WTC11 (cell line): ENCODE data around the gene CHST3. TPM values are rescaled to one million over a fixed set of nuclear protein-coding genes. Genes with fewer than 3 reads are reported as not detected.

ENCODE experiments used
- ATAC-seq: fragments of 200-7000 bp; cut with Tn5 transposase; 2 replicates; pipeline ENCODE4 v1.10.0; 2021; ENCODE audit warnings: mild to moderate bottlenecking, moderate library complexity
- CTCF ChIA-PET: fragments of 300-600 bp; sonication (Branson Sonifier 250); formaldehyde crosslinking; loops from one replicate; lab custom pipeline; 2021; ENCODE audit warnings: antibody characterized with exemption; lab: Charles Lee
- POLR2A ChIA-PET: fragments of 350-600 bp; sonication (Branson Sonifier 250); formaldehyde crosslinking; loops from one replicate; lab custom pipeline; 2021; ENCODE audit warnings: antibody characterized with exemption; lab: Charles Lee
- DNase-seq: peaks from one replicate; pipeline ENCODE4 v3.0.0; 2021; ENCODE audit warnings: low spot score
- H3K27ac Mint-ChIP-seq: 2 replicates; pipeline ENCODE4 v1.8.0; 2021; ENCODE audit warnings: mixed read lengths
- H3K27me3 Mint-ChIP-seq: 2 replicates; pipeline ENCODE4 v1.8.0; 2021; ENCODE audit warnings: low read depth, mild to moderate bottlenecking, moderate library complexity, mixed read lengths
- H3K36me3 Mint-ChIP-seq: 2 replicates; pipeline ENCODE4 v1.8.0; 2021; ENCODE audit warnings: mixed read lengths
- H3K4me1 Mint-ChIP-seq: 2 replicates; pipeline ENCODE4 v1.8.0; 2022; ENCODE audit warnings: mixed read lengths
- H3K4me3 Mint-ChIP-seq: 2 replicates; pipeline ENCODE4 v1.8.0; 2021; ENCODE audit warnings: mild to moderate bottlenecking, moderate library complexity, mixed read lengths
- H3K9me3 Mint-ChIP-seq: 2 replicates; pipeline ENCODE4 v1.8.0; 2021; ENCODE audit warnings: mixed read lengths
- ATF1 ChIP-seq: sonication (generic); formaldehyde crosslinking; IDR thresholded peaks from 2 replicates; pipeline ENCODE4 v1.8.1; 2023; ENCODE audit warnings: mild to moderate bottlenecking, moderate library complexity, missing genetic modification reagents
- CREB1 ChIP-seq: sonication (generic); formaldehyde crosslinking; IDR thresholded peaks from 2 replicates; pipeline ENCODE4 v1.8.0; 2023; ENCODE audit warnings: mild to moderate bottlenecking, missing genetic modification reagents
- ETV6 ChIP-seq: sonication (generic); formaldehyde crosslinking; IDR thresholded peaks from 2 replicates; pipeline ENCODE4 v1.8.1; 2022; ENCODE audit warnings: mild to moderate bottlenecking, missing genetic modification reagents
- GABPB1 ChIP-seq: sonication (generic); formaldehyde crosslinking; IDR thresholded peaks from 2 replicates; pipeline ENCODE4 v1.8.1; 2023; ENCODE audit warnings: mild to moderate bottlenecking, missing genetic modification reagents
- JUN ChIP-seq: sonication (generic); formaldehyde crosslinking; IDR thresholded peaks from 2 replicates; pipeline ENCODE4 v1.8.0; 2023; ENCODE audit warnings: mild to moderate bottlenecking, missing genetic modification reagents
- MXD4 ChIP-seq: fragments of 250-450 bp; sonication (Bioruptor Pico); IDR thresholded peaks from 2 replicates; pipeline ENCODE4 v1.8.0; 2021; ENCODE audit warnings: mild to moderate bottlenecking, moderate library complexity, borderline replicate concordance
- NR2C2 ChIP-seq: sonication (generic); formaldehyde crosslinking; IDR thresholded peaks from 2 replicates; pipeline ENCODE4 v1.8.0; 2022; ENCODE audit warnings: mild to moderate bottlenecking, missing genetic modification reagents
- NR3C1 ChIP-seq: sonication (generic); formaldehyde crosslinking; conservative IDR thresholded peaks from 2 replicates; pipeline ENCODE4 v1.8.1; 2023; ENCODE audit warnings: low read depth, mild to moderate bottlenecking, missing genetic modification reagents
- OVOL2 ChIP-seq: fragments of 250-450 bp; sonication (Bioruptor Pico); IDR thresholded peaks from 2 replicates; pipeline ENCODE4 v1.9.0; 2021; ENCODE audit warnings: mild to moderate bottlenecking, borderline replicate concordance
- SP1 ChIP-seq: sonication (generic); formaldehyde crosslinking; conservative IDR thresholded peaks from 2 replicates; pipeline ENCODE4 v1.8.1; 2022; ENCODE audit warnings: missing genetic modification reagents
- TP53 ChIP-seq: sonication (generic); formaldehyde crosslinking; IDR thresholded peaks from 2 replicates; pipeline ENCODE4 v1.8.1; 2023; ENCODE audit warnings: mild to moderate bottlenecking, missing genetic modification reagents
- ZNF138 ChIP-seq: sonication (generic); formaldehyde crosslinking; conservative IDR thresholded peaks from 2 replicates; pipeline ENCODE4 v1.8.1; 2022; ENCODE audit warnings: mild to moderate bottlenecking, moderate library complexity, missing genetic modification reagents
- ZNF317 ChIP-seq: sonication (generic); formaldehyde crosslinking; IDR thresholded peaks from 2 replicates; pipeline ENCODE4 v1.8.1; 2023; ENCODE audit warnings: low read depth, mild to moderate bottlenecking, moderate library complexity, missing genetic modification reagents, borderline replicate concordance
- ZNF423 ChIP-seq: fragments of 250-450 bp; sonication (Bioruptor Pico); IDR thresholded peaks from 2 replicates; pipeline ENCODE4 v2.1.2; 2022; ENCODE audit warnings: mild to moderate bottlenecking, moderate library complexity
- ZNF671 ChIP-seq: fragments of 250-450 bp; sonication (Bioruptor Pico); IDR thresholded peaks from 2 replicates; pipeline ENCODE4 v1.8.0; 2021; ENCODE audit warnings: mild to moderate bottlenecking
- total RNA-seq: library from RNA; stranded (reverse); gene quantifications from 3 replicates; pipeline ENCODE4 v1.2.3, GENCODE V29; 2021
- TF ChIP-seq, protein P1 (sequence below): sonication (generic); formaldehyde crosslinking; IDR thresholded peaks from 2 replicates; pipeline ENCODE4 v1.8.1; 2023; ENCODE audit warnings: mild to moderate bottlenecking, missing genetic modification reagents
- TF ChIP-seq, protein P2 (sequence below): sonication (generic); formaldehyde crosslinking; IDR thresholded peaks from 2 replicates; pipeline ENCODE4 v1.8.1; 2022; ENCODE audit warnings: low read depth, missing genetic modification reagents, borderline replicate concordance
- TF ChIP-seq, protein P3 (sequence below): fragments of 250-450 bp; sonication (Bioruptor Pico); IDR thresholded peaks from 2 replicates; pipeline ENCODE4 v2.1.2; 2022; ENCODE audit warnings: mild to moderate bottlenecking, moderate library complexity

Gene CHST3
- total RNA-seq, 1 experiment from 2014 or later, result 7.0 TPM

DNA sequence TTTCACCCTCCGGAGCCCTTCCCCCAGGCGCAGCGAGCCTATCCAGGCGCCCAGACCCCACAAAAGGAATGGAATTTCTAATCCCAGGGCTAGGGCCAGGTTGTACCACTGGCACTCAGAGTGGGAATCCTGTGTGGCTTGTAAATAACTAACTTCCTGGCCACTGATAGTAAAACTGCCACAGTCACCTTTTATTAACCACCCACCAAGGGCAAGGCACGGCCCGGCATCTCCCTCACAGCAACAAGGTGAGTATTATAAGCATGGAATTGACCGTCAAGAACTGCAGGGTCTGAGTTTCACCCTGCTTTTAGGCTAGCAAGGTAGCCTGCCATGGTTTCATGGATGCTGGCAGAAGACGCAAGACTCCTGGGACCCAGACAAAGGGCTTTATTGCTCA, 73.1 kb downstream of the CHST3 start:
- H3K4me3 Mint-ChIP-seq, result no peak overlapping the region
- no peaks in the 10 kb centered on the region; the same call in 1 of the 2 replicates for H3K27me3 Mint-ChIP-seq
- ChIA-PET POLR2A (no interaction called here), CTCF (interaction anchor here (1.0 to 1.5 kb wide), 2 partner anchors 11 to 81 kb away, joined by 3 to 25 read pairs; no protein-coding TSS in a partner anchor)
- ATAC-seq (no peak), DNase-seq (no peak)
- H3K36me3 Mint-ChIP-seq, result no peaks in the 10 kb centered on the region
- H3K9me3 Mint-ChIP-seq, result no peaks in the 10 kb centered on the region
- peaks cover 13% of the 10 kb centered on the region for H3K4me1 Mint-ChIP-seq
- TF ChIP-seq, protein P1, sequence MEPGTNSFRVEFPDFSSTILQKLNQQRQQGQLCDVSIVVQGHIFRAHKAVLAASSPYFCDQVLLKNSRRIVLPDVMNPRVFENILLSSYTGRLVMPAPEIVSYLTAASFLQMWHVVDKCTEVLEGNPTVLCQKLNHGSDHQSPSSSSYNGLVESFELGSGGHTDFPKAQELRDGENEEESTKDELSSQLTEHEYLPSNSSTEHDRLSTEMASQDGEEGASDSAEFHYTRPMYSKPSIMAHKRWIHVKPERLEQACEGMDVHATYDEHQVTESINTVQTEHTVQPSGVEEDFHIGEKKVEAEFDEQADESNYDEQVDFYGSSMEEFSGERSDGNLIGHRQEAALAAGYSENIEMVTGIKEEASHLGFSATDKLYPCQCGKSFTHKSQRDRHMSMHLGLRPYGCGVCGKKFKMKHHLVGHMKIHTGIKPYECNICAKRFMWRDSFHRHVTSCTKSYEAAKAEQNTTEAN (CRISPR knock-in tag), result no peak
- no peak overlapping the region for H3K27ac Mint-ChIP-seq

DNA sequence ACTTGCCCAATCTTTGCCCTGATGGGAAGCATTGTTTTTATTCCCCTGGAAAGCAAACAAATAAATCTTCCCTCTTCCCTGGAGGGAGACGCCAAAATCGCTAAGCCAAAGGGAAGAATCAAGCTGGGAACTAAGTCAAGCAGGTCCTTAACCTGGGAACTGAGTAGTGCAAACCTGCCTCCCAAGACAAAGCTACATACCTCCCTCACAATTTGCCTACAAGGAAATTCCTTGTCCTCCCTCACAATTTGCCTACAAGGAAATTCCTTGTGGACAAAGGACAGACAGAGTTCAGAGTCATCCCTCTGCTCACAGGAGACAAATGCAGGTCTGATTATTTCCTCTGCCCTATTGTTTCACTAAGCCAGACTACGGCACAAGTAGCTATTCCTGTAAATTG, 73.6 kb downstream of the CHST3 start:
- Mint-ChIP-seq H3K4me1 (peaks cover 13% of the 10 kb centered on the region), H3K27me3 (no peaks in the 10 kb centered on the region; the same call in 1 of the 2 replicates), H3K4me3 (no peak overlapping the region), H3K9me3 (no peaks in the 10 kb centered on the region), H3K27ac (no peak overlapping the region), H3K36me3 (no peaks in the 10 kb centered on the region)
- CTCF ChIA-PET, result interaction anchor here (0.7 to 1.5 kb wide), 6 partner anchors 11 to 294 kb away, joined by 3 to 25 read pairs (median 4); no protein-coding TSS in a partner anchor
- peak; percentile 67 for ATAC-seq
- DNase-seq, result no peak
- TF ChIP-seq ZNF138 (CRISPR knock-in tag), result no peak
- no peak for TF ChIP-seq ETV6
- TF ChIP-seq TP53 (CRISPR knock-in tag), result no peak
- no peak for TF ChIP-seq NR2C2 (CRISPR knock-in tag)
- no peak for TF ChIP-seq ZNF423 (CRISPR knock-in tag)
- no peak for TF ChIP-seq CREB1 (CRISPR knock-in tag)
- TF ChIP-seq, protein P2, sequence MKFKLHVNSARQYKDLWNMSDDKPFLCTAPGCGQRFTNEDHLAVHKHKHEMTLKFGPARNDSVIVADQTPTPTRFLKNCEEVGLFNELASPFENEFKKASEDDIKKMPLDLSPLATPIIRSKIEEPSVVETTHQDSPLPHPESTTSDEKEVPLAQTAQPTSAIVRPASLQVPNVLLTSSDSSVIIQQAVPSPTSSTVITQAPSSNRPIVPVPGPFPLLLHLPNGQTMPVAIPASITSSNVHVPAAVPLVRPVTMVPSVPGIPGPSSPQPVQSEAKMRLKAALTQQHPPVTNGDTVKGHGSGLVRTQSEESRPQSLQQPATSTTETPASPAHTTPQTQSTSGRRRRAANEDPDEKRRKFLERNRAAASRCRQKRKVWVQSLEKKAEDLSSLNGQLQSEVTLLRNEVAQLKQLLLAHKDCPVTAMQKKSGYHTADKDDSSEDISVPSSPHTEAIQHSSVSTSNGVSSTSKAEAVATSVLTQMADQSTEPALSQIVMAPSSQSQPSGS (CRISPR knock-in tag), result no peak
- no peak for TF ChIP-seq JUN (CRISPR knock-in tag)
- no peak for TF ChIP-seq ATF1 (CRISPR knock-in tag)
- TF ChIP-seq, protein P3, sequence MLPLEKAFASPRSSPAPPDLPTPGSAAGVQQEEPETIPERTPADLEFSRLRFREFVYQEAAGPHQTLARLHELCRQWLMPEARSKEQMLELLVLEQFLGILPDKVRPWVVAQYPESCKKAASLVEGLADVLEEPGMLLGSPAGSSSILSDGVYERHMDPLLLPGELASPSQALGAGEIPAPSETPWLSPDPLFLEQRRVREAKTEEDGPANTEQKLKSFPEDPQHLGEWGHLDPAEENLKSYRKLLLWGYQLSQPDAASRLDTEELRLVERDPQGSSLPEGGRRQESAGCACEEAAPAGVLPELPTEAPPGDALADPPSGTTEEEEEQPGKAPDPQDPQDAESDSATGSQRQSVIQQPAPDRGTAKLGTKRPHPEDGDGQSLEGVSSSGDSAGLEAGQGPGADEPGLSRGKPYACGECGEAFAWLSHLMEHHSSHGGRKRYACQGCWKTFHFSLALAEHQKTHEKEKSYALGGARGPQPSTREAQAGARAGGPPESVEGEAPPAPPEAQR (CRISPR knock-in tag), result no peak
- TF ChIP-seq MXD4, result no peak
- TF ChIP-seq SP1, result no peak
- POLR2A ChIA-PET, result no interaction called here

DNA sequence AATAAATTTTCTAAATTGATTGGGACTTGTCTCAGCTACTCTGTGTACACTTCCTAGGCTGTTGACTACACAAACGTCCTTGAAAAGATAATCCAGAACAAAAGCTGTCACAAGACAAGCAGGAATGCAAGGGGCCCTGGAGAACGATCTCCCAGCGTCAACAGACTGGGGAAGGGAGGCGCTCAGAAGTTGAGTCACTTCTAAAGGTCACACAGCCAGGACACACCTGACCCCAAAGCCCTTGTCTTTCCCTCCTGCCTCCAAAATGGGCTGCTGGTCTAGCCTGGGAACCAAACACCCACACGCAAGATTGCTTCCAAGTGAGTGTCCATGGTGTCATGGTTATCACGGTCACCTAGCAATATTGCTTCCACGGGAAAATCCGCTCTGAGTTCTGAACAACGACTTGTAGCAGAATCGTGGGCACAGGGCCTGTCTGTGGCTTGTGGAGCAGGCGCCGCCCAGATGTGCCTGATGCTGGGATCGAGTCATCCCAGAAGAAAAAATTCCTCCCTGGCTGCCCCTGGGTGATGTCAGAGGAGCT, 74.3 kb downstream of the CHST3 start:
- no peak overlapping the region for H3K27ac Mint-ChIP-seq
- no peaks in the 10 kb centered on the region for H3K36me3 Mint-ChIP-seq
- no peak for TF ChIP-seq ZNF317 (CRISPR knock-in tag)
- peak; percentile 63 for TF ChIP-seq GABPB1 (CRISPR knock-in tag)
- ChIA-PET POLR2A (no interaction called here), CTCF (interaction anchor here (0.7 to 1.8 kb wide), 7 partner anchors 10 to 293 kb away, joined by 3 to 25 read pairs (median 4); no protein-coding TSS in a partner anchor)
- H3K4me3 Mint-ChIP-seq, result no peak overlapping the region
- DNase-seq (no peak), ATAC-seq (no peak)
- no peaks in the 10 kb centered on the region for H3K9me3 Mint-ChIP-seq
- no peaks in the 10 kb centered on the region; the same call in 1 of the 2 replicates for H3K27me3 Mint-ChIP-seq
- peaks cover 17% of the 10 kb centered on the region for H3K4me1 Mint-ChIP-seq

DNA sequence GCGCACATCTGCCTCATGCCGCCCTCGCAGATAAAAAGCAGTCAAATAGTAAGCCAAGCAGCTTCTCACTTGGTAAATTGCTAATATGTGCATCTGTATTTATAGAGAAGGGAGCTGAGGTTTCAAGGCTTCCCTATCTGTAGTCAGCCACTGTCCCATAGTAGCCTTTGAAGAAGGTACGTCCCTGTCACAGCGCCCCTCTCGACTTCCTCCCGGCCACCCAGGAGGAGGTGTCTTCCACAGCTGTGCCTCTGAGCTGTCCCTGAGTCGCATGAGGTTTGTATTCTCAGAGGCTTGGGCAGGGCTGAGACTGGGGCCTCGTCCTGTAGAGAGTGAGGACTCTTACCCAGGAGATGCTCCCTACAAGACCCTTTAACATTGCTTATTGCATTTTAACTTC, 75.2 kb downstream of the CHST3 start:
- DNase-seq, result no peak
- POLR2A ChIA-PET, result no interaction called here
- Mint-ChIP-seq H3K4me1 (peaks cover 17% of the 10 kb centered on the region), H3K27me3 (no peaks in the 10 kb centered on the region; the same call in 1 of the 2 replicates), H3K4me3 (no peak overlapping the region), H3K36me3 (no peaks in the 10 kb centered on the region), H3K27ac (no peak overlapping the region), H3K9me3 (no peaks in the 10 kb centered on the region)
- TF ChIP-seq NR3C1 (CRISPR knock-in tag), result no peak
- TF ChIP-seq ZNF138 (CRISPR knock-in tag), result no peak
- TF ChIP-seq, protein P2 (CRISPR knock-in tag), result no peak
- TF ChIP-seq ZNF317 (CRISPR knock-in tag), result no peak
- TF ChIP-seq CREB1 (CRISPR knock-in tag), result no peak
- TF ChIP-seq OVOL2 (CRISPR knock-in tag), result no peak
- no peak for TF ChIP-seq ZNF423 (CRISPR knock-in tag)
- no peak for TF ChIP-seq ZNF671
- no peak for ATAC-seq
- CTCF ChIA-PET, result interaction anchor here (1.6 to 2.5 kb wide), 3 partner anchors 10 to 143 kb away, joined by 3 to 16 read pairs (median 7); no protein-coding TSS in a partner anchor
